GM23248 (cell line): ENCODE measurements around the gene LMX1B.

Experiments
- EZH2 ChIP-seq: fragments of 200-600 bp; sonication (generic); IDR thresholded peaks from 2 replicates; pipeline ENCODE4 v1.6.1; 2018; ENCODE audit warnings: antibody characterized with exemption, mild to moderate bottlenecking; ENCODE audit not compliant: insufficient read depth, poor library complexity, severe bottlenecking
- EZH2phosphoT487 ChIP-seq: fragments of 200-600 bp; sonication (generic); IDR thresholded peaks from 2 replicates; pipeline ENCODE4 v1.6.1; 2018; ENCODE audit warnings: antibody characterized with exemption, moderate library complexity, mild to moderate bottlenecking, low read depth; ENCODE audit not compliant: insufficient read depth

- TF ChIP-seq EZH2: no peak
- TF ChIP-seq EZH2phosphoT487: no peak
Observed at GRCh38 chr9:126724226-126724625, 110.5 kb downstream of the LMX1B start.
